HepG2 (cell line): ENCODE results near the gene DSTYK. TPM values are rescaled to one million over a fixed set of nuclear protein-coding genes. Genes with fewer than 3 reads are reported as not detected.

ENCODE experiments used
- ATAC-seq: fragments of 200-7000 bp; cut with Tn5 transposase; 3 replicates; pipeline ENCODE4 v1.9.1; 2020; ENCODE audit warnings: mild to moderate bottlenecking, moderate library complexity
- BruUV-seq: library from RNA; stranded (reverse); fragments of 400-500 nt; replicated peaks from 2 replicates; lab custom pipeline; 2021; lab: Mats Ljungman, UMichigan
- CTCF ChIA-PET: fragments of 300-600 bp; formaldehyde crosslinking; extraction: SDS; loops from one replicate; lab custom pipeline; 2021; ENCODE audit warnings: low total read pairs, inconsistent platforms, low intra/inter-chr PET ratio; lab: Yijun Ruan, JAX
- POLR2A ChIA-PET: fragments of 350-600 bp; sonication (Branson Sonifier 250); formaldehyde crosslinking; loops from one replicate; lab custom pipeline; 2020; ENCODE audit warnings: antibody characterized with exemption, inconsistent platforms; lab: Yijun Ruan, JAX
- DNase-seq: peaks from one replicate; pipeline ENCODE4 v3.0.0-alpha.2; 2015; ENCODE audit warnings: low spot score
- FAIRE-seq: peaks from 3 replicates; lab custom pipeline; 2011; peaks lifted over from hg19 to GRCh38; lab: Jason Lieb, UNC
- H2AFZ ChIP-seq: one replicate; pipeline ENCODE4 v1.6.1; 2011; ENCODE audit warnings: low read length, inconsistent platforms
- H3K27ac ChIP-seq: fragments of 300-600 bp; 3 replicates; pipeline ENCODE4 v1.8.0; 2011; ENCODE audit warnings: mixed run types, mild to moderate bottlenecking, mixed read lengths, low read length, inconsistent platforms; ENCODE audit not compliant: insufficient read depth; ENCODE audit errors: extremely low read length
- H3K27me3 ChIP-seq, 2 experiments: fragments of 200-600 bp in 1 of 2; 2 replicates in 1 of 2; 3 replicates in 1 of 2; pipeline versions ENCODE4 v1.6.0 to v1.8.0; 2011; ENCODE audit warnings: low read length in 2 of 2, mild to moderate bottlenecking in 2 of 2, moderate library complexity in 2 of 2, inconsistent platforms in 1 of 2; ENCODE audit not compliant: insufficient read depth in 2 of 2, control insufficient read depth in 1 of 2
- H3K36me3 ChIP-seq, 2 experiments: fragments of 200-600 bp in 1 of 2; replicated peaks in 1 of 2; 2 replicates in 1 of 2; 3 replicates in 1 of 2; pipeline versions ENCODE4 v1.5.1 to v1.8.0; 2011; ENCODE audit warnings: low read length in 2 of 2, inconsistent platforms in 1 of 2; ENCODE audit not compliant: insufficient read depth in 2 of 2, control insufficient read depth in 1 of 2
- H3K4me1 ChIP-seq: 2 replicates; pipeline ENCODE4 v1.5.1; 2012; ENCODE audit warnings: low read length, inconsistent platforms; ENCODE audit not compliant: insufficient read depth
- H3K4me2 ChIP-seq: 2 replicates; pipeline ENCODE4 v1.6.0; 2011; ENCODE audit warnings: low read depth, low read length, inconsistent platforms
- H3K4me3 ChIP-seq, 3 experiments: fragments of 200-600 bp in 1 of 3; sonication (generic), shearing (Covaris generic) in 1 of 3; replicated peaks in 1 of 3; 2 replicates each; pipeline ENCODE4 v1.5.1; 2011 to 2016; ENCODE audit warnings: low read length in 3 of 3, inconsistent platforms in 2 of 3, low read depth in 2 of 3, mild to moderate bottlenecking in 2 of 3, control low read depth in 1 of 3, mixed read lengths in 1 of 3; ENCODE audit not compliant: insufficient read depth in 1 of 3
- H3K79me2 ChIP-seq: one replicate; pipeline ENCODE4 v1.6.1; 2011; ENCODE audit warnings: low read length, inconsistent platforms; ENCODE audit not compliant: insufficient read depth
- H3K9ac ChIP-seq: 2 replicates; pipeline ENCODE4 v1.6.0; 2011; ENCODE audit warnings: mild to moderate bottlenecking, low read depth, low read length, inconsistent platforms; ENCODE audit not compliant: insufficient read depth
- H3K9me3 ChIP-seq: 2 replicates; pipeline ENCODE4 v1.5.1; 2012; ENCODE audit warnings: mild to moderate bottlenecking, low read length
- H4K20me1 ChIP-seq: 2 replicates; pipeline ENCODE4 v1.6.0; 2011; ENCODE audit warnings: inconsistent platforms, mild to moderate bottlenecking, low read length, moderate library complexity; ENCODE audit not compliant: insufficient read depth
- HNF4A ChIP-seq: sonication (generic); formaldehyde crosslinking; IDR thresholded peaks from 2 replicates; pipeline ENCODE4 v1.4.0; 2020; ENCODE audit warnings: missing genetic modification reagents
- JDP2 ChIP-seq: sonication (generic); formaldehyde crosslinking; IDR thresholded peaks from 2 replicates; pipeline ENCODE4 v1.8.1; 2022; ENCODE audit warnings: missing genetic modification reagents, borderline replicate concordance
- ZNF335 ChIP-seq: sonication (generic); formaldehyde crosslinking; IDR thresholded peaks from 2 replicates; pipeline ENCODE4 v1.4.0; 2020; ENCODE audit warnings: missing genetic modification reagents
- in situ Hi-C: cut with HindIII; loops from 2 replicates; pipeline ENCODE4 v1.10.0; 2017; ENCODE audit warnings: low pct_unique_long_range_greater_than_20kb; ENCODE audit not compliant: extremely low pct_ligation_motif_present
- intact Hi-C: fragments of 100-400 bp; cut with micrococcal nuclease; formaldehyde crosslinking; loops from one replicate; pipeline ENCODE4 v1.10.0; 2022; ENCODE audit not compliant: unreplicated experiment
- polyA plus RNA-seq, 8 experiments: library from polyadenylated mRNA; depleted of rRNA in 3 of 8; stranded (reverse) in 7 of 8; unstranded in 1 of 8; fragments of >200 nt; fragmentation: Illumina TruSeq in 4 of 8; extraction: Trizol in 4 of 8; gene quantifications; 2 replicates each; pipeline versions ENCODE4 v1.2.1 to v1.2.3, GENCODE V29; 2011 to 2016; ENCODE audit warnings: low read depth in 4 of 8, missing spikeins in 1 of 8, mixed read lengths in 1 of 8; ENCODE audit not compliant: insufficient read depth in 1 of 8
- total RNA-seq, 5 experiments: library from RNA; depleted of rRNA; stranded (reverse); fragments of >200 nt; fragmentation: Illumina TruSeq; extraction: Trizol; gene quantifications; 2 replicates each; pipeline ENCODE4 v1.2.3, GENCODE V29; 2016; ENCODE audit warnings: low read depth in 1 of 5

DSTYK gene
- total and polyA plus RNA-seq, 2 of the 13 experiments (the other 11 are each of a cell fraction or from before 2014, with no cell fraction given): 2.6 to 4.8 TPM

GRCh38 chr1:205095422-205095821 lies 116.1 kb downstream of the DSTYK start:
- ATAC-seq (peak; percentile 58), FAIRE-seq (no peak), DNase-seq (peak; percentile 24)
- no peak overlapping the region for H3K27ac ChIP-seq
- no peak overlapping the region for H3K4me2 ChIP-seq
- BruUV-seq: no TSS peak
- intact Hi-C loops: no loop called here
- peaks cover 9% of the 10 kb centered on the region for H3K4me1 ChIP-seq
- H3K9me3 ChIP-seq: no peaks in the 10 kb centered on the region
- no peak overlapping the region for H2AFZ ChIP-seq
- no peak overlapping the region for H3K4me3 ChIP-seq
- no peaks in the 10 kb centered on the region for H3K79me2 ChIP-seq
- TF ChIP-seq ZNF335 (CRISPR knock-in tag): peak; percentile 66; the same call in 1 of the 2 replicates
- TF ChIP-seq JDP2 (CRISPR knock-in tag): no peak
- peak; percentile 75 for TF ChIP-seq HNF4A (CRISPR knock-in tag)
- ChIA-PET CTCF (no interaction called here), POLR2A (no interaction called here)
- in situ Hi-C loops: no loop called here
- peaks cover 16 to 81% of the 10 kb centered on the region in 2 experiments for H3K36me3 ChIP-seq
- no peaks in the 10 kb centered on the region for H4K20me1 ChIP-seq
- no peak overlapping the region for H3K9ac ChIP-seq
- no peaks in the 10 kb centered on the region; a peak in 1 of 5 replicates for H3K27me3 ChIP-seq

Other genes starting within 250 kb of the DSTYK start
- gene CNTN2, start 168.5 kb downstream of the DSTYK start, total RNA-seq (2016; rRNA removed; fragmentation: Illumina TruSeq; extraction: Trizol): not detected in 2 replicates
- gene CNTN2, start 168.5 kb downstream of the DSTYK start, polyA plus RNA-seq (2011; rRNA removed): not detected in 2 replicates
- 1.1 and 1.9 TPM in 2 replicates for gene TMEM81, start 127.2 kb downstream of the DSTYK start, total RNA-seq (2016; rRNA removed; fragmentation: Illumina TruSeq; extraction: Trizol)
- 1.1 and 1.3 TPM in 2 replicates for gene TMEM81, start 127.2 kb downstream of the DSTYK start, polyA plus RNA-seq (2011; rRNA removed)
- 17.1 and 26.2 TPM in 2 replicates for gene RBBP5, start 89.7 kb downstream of the DSTYK start, total RNA-seq (2016; rRNA removed; fragmentation: Illumina TruSeq; extraction: Trizol)
- gene RBBP5, start 89.7 kb downstream of the DSTYK start, polyA plus RNA-seq (2011; rRNA removed): 5.2 and 6.6 TPM in 2 replicates
- 0.21 and 0.24 TPM in 2 replicates for gene TMCC2, start 16.2 kb upstream of the DSTYK start, total RNA-seq (2016; rRNA removed; fragmentation: Illumina TruSeq; extraction: Trizol)
- 0.12 and 0.26 TPM in 2 replicates for gene TMCC2, start 16.2 kb upstream of the DSTYK start, polyA plus RNA-seq (2011; rRNA removed)
- 1.1 and 1.2 TPM in 2 replicates for gene NUAK2, start 110.0 kb upstream of the DSTYK start, total RNA-seq (2016; rRNA removed; fragmentation: Illumina TruSeq; extraction: Trizol)
- 0.68 and 0.75 TPM in 2 replicates for gene NUAK2, start 110.0 kb upstream of the DSTYK start, polyA plus RNA-seq (2011; rRNA removed)
- gene KLHDC8A, start 145.2 kb upstream of the DSTYK start, total RNA-seq (2016; rRNA removed; fragmentation: Illumina TruSeq; extraction: Trizol): not detected in 2 replicates
- gene KLHDC8A, start 145.2 kb upstream of the DSTYK start, polyA plus RNA-seq (2011; rRNA removed): not detected in 2 replicates
- 0.84 and 2.3 TPM in 2 replicates for gene LEMD1, start 210.4 kb upstream of the DSTYK start, total RNA-seq (2016; rRNA removed; fragmentation: Illumina TruSeq; extraction: Trizol)
- 1.4 and 2.1 TPM in 2 replicates for gene LEMD1, start 210.4 kb upstream of the DSTYK start, polyA plus RNA-seq (2011; rRNA removed)
- gene BLACAT1, start 244.3 kb upstream of the DSTYK start, total RNA-seq (2016; rRNA removed; fragmentation: Illumina TruSeq; extraction: Trizol): 0.42 and 1.2 TPM in 2 replicates
- gene BLACAT1, start 244.3 kb upstream of the DSTYK start, polyA plus RNA-seq (2011; rRNA removed): 2.7 and 2.8 TPM in 2 replicates